ENCODE data around the gene ARHGEF18.

The ARHGEF18 gene

DNA sequence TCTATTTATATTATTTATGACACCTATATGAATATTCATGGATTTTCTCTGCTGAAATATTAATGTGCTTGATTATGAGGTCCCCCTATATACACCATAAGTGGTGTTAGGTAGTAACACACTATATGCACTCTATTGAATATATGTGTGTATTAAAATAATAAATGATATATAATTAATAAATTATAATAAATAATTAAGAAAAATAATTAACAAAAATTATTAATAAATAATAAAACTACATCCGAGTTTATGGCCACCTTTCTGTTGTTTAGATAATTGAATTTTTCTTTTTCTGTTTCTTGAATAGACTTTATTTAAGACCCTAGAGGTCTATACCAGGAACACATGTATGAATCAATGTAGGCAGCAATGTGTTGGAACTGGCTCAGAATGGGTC is 20.9 kb upstream of the ARHGEF18 start:
- H3K27ac ChIP-seq: no peak overlapping the region
- peaks cover 24% of the 10 kb centered on the region for H3K9me3 ChIP-seq
- no peak overlapping the region for H3K4me3 ChIP-seq
- no peak overlapping the region for H3K4me2 ChIP-seq
- no peaks in the 10 kb centered on the region for H3K27me3 ChIP-seq
- TF ChIP-seq Cebpa-rat (IDR thresholded peaks at IDR 0.05): no peak
- H3K9ac ChIP-seq: no peak overlapping the region
- H4K20me1 ChIP-seq: no peaks in the 10 kb centered on the region
- H3K4me1 ChIP-seq: peaks cover 21% of the 10 kb centered on the region
- no peaks in the 10 kb centered on the region for H3K36me3 ChIP-seq

DNA sequence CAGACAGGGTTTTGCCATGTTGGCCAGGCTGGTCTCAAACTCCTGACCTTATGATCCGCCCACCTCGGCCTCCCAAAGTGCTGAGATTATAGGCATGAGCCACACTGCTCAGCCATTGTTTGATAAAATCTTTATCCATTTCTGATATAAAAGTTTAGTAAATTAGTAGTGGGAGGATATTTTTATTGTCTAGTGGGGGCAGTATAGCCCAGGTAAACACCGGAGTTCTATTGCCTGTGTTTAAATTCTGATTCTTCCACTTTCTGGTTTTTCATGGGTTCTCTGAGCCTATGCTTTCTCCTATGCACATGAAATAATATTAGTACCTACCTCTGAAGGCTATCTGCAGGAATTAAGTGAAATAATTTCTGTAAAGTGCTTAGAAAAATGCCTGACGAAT is 20.1 kb upstream of the ARHGEF18 start:
- Histone ChIP-seq H3K27me3 (no peaks in the 10 kb centered on the region), H4K20me1 (no peaks in the 10 kb centered on the region), H3K36me3 (no peaks in the 10 kb centered on the region), H3K27ac (no peak overlapping the region), H3K4me2 (no peak overlapping the region), H3K4me3 (no peak overlapping the region), H3K4me1 (peaks cover 26% of the 10 kb centered on the region), H3K9me3 (peaks cover 24% of the 10 kb centered on the region), H3K9ac (no peak overlapping the region)
- no peak for TF ChIP-seq Cebpa-rat (IDR thresholded peaks at IDR 0.05)

DNA sequence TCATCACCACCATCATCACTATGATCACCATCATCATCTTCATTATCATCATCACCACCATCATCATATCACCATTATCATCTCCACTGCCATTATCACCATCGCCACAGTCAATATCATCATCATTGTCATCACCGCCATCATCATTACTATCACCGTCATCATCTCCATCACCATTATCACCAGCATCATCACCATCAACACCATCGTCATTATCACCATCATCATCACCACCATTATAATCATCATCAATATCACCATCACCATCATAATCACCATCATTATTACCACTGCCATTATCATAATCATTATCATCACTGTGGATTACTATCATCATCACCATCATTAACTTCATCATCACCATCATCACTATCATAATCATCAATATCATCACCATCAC is 17.3 kb upstream of the ARHGEF18 start:
- H3K36me3 ChIP-seq: no peaks in the 10 kb centered on the region
- no peak overlapping the region for H3K4me3 ChIP-seq
- H3K27ac ChIP-seq: no peak overlapping the region
- peaks cover 1% of the 10 kb centered on the region; the same call in 1 of the 2 replicates for H3K9me3 ChIP-seq
- H3K4me1 ChIP-seq: peaks cover 53% of the 10 kb centered on the region
- no peak overlapping the region for H3K9ac ChIP-seq
- no peaks in the 10 kb centered on the region for H3K27me3 ChIP-seq
- no peaks in the 10 kb centered on the region for H4K20me1 ChIP-seq
- no peak for TF ChIP-seq Cebpa-rat (IDR thresholded peaks at IDR 0.05)
- no peak overlapping the region for H3K4me2 ChIP-seq

DNA sequence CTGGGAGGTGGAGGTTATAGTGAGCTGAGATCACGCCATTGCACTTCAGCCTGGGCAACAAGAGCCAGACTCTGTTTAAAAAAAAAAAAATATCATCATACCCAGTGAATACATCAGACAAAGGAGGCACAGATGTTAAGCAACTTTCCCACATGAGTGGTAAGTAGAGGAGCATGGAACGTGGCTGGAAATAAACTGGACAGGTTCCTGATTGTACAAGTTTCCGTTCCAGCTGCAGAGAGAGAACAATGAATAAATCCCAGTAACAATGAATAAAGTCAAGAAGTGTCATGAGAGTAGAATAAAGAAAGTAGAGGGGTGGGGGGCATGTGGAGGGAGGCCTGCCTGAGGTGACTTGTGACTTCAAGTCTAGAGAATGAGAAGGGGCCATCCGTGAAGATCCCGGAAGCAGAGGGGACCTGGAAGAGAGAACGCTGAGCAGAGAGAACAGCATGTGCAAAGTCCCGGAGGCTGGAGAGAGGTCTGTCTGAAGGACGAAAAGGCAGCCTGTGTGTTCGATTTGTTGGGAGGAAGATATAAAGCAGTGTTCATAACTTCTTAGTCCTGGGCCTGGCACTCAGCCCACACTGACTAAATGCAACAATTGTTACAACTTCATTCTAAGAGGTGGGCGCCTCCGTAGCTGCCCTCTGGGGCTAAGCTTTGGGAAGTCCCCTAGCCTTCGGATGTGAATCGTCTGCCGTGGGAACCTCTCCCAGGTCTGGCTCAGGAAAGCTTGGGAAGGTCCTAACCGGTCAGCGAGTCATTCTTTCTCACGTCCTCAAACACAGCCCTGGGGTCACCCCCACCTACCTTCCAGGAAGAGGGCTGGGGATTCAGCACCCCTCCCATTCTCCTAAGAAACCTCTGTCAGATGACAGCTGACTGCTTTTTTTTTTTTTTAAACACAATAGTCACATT is 15.3 kb upstream of the ARHGEF18 start:
- H3K9me3 ChIP-seq: no peaks in the 10 kb centered on the region
- H3K4me2 ChIP-seq: peak overlapping the region; percentile 83
- no peaks in the 10 kb centered on the region for H3K27me3 ChIP-seq
- H3K27ac ChIP-seq: peak overlapping the region; percentile 94
- no peak overlapping the region for H3K4me3 ChIP-seq
- H3K4me1 ChIP-seq: peaks cover 64% of the 10 kb centered on the region
- TF ChIP-seq Cebpa-rat (IDR thresholded peaks at IDR 0.05): 0 out of 2 replicates have a peak, but pooled peaks have one; percentile 29
- H3K36me3 ChIP-seq: no peaks in the 10 kb centered on the region
- no peaks in the 10 kb centered on the region for H4K20me1 ChIP-seq
- H3K9ac ChIP-seq: peak overlapping the region; percentile 54

DNA sequence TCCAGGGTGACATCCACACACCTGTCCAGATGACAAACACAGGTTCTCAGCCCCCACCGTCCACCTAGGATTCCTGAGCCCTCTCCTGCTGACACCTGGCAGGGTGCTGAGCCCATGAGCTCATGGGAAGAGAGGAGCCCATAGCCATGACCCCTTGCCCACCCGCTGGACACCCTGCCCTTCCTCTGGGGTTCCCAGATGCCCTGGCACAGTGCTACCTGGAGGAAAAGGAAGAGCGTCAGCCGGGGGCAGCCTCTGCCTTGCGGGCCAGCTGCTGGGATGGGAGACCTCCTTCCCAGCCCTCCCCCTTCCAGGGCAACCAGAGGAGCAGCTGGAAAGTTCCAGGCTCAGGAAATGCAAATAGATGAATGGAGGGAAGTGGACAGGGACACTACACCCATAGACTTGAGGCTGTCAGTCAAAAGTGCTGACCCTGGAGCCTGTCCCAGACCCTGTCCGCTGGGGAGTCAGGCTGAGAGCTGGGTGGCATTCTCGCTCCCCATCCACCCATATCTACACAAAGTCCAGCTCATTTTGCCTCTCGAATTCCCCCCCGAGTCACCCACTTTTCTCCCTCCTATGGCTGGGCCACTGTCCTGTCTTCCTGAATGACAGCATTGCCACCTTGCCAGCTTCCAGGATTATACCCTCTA is 12.3 kb upstream of the ARHGEF18 start:
- Histone ChIP-seq H3K9me3 (no peaks in the 10 kb centered on the region), H3K4me1 (peaks cover 93% of the 10 kb centered on the region), H3K27ac (peak overlapping the region; percentile 94), H3K4me2 (peak overlapping the region; percentile 83), H4K20me1 (no peaks in the 10 kb centered on the region), H3K9ac (peak overlapping the region; percentile 73), H3K27me3 (no peaks in the 10 kb centered on the region), H3K4me3 (peak overlapping the region; percentile 36), H3K36me3 (no peaks in the 10 kb centered on the region)
- TF ChIP-seq Cebpa-rat (IDR thresholded peaks at IDR 0.05): no peak

DNA sequence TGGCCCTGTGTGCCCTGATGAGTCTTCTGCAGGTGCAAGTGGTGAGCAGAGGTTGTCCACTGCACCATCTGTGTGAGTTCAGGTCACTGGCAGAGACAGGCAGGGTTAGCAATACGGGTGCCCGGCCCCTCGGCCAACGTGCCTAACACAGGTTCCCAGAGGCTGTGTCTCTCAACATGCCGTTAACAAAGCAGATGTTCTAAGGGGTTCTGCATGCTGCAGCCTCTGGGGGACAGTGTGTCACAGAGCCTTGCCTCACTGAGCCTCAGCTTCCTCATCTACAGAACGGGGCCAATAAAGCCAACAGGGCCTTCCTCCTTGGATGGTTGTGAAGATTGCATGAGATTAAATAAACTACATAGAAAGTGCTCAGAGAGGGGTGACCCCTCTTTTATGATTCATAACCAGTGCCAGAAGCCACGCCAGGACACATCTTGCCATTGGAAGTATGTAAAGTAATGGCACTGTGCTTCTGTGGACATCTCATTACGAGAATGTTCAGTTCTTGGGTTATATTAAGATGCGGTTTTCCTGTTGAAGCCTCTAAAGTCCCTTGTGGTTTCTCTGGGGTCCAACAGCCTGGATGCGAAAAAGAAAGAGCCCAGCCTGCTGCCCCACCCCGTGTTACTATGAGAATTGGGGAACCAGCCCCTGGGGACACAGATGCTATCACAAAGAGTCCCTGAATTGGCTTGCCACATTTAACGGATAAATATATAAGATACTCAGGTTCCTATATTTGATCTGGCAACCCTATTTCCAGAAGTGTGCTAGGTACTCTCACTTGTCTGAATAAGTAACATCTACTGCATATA is 11.2 kb upstream of the ARHGEF18 start:
- H3K27ac ChIP-seq: peak overlapping the region; percentile 94
- H3K9ac ChIP-seq: peak overlapping the region; percentile 73
- TF ChIP-seq Cebpa-rat (IDR thresholded peaks at IDR 0.05): no peak; the same call in 1 of the 2 replicates
- H3K4me1 ChIP-seq: peaks cover 96% of the 10 kb centered on the region
- peak overlapping the region; percentile 83 for H3K4me2 ChIP-seq
- no peaks in the 10 kb centered on the region for H3K36me3 ChIP-seq
- no peaks in the 10 kb centered on the region for H3K9me3 ChIP-seq
- H3K27me3 ChIP-seq: no peaks in the 10 kb centered on the region
- no peaks in the 10 kb centered on the region for H4K20me1 ChIP-seq
- H3K4me3 ChIP-seq: peak overlapping the region; percentile 36

DNA sequence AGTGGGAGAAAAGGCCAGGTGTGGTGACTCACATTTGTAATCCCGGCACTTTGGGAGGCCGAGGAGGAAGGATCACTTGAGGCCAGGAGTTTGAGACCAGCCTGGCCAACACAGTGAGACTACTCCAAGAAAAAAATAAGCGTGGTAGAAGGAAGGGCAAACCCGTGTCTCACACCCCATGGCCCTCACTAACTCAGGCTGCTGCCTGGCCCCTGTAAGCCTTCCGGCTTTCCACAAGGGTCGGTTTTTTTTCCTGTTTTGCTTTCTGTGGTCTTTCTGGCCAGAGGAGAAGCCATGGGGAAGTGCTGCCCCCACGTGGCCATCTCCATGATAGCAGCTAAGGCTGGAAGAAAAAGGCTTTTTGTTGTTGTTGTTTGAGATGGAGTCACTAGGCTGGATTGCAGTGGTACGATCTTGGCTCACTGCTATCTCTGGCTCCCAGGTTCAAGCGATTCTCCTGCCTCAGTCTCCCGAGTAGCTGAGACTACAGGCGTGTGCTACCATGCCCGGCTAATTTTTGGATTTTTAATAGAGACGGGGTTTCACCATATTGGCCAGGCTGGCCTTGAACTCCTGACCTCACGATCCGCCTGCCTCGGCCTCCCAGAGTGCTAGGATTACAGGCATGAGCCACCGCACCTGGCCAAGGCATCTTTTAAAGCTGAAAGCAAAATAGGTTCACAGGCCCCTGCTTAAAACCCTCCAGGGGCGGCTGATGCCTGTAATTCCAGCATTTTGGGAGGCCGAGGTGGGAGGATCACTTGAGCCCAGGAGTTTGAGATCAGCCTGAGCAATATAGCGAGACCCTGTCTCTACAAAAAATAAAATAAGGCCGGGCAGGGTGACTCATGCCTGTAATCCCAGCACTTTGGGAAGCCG is 7.5 kb upstream of the ARHGEF18 start:
- Histone ChIP-seq H3K4me3 (no peak overlapping the region), H4K20me1 (no peaks in the 10 kb centered on the region), H3K4me2 (peak overlapping the region; percentile 83), H3K9ac (peak overlapping the region; percentile 59), H3K36me3 (no peaks in the 10 kb centered on the region), H3K27ac (peak overlapping the region; percentile 94), H3K4me1 (peaks cover 96% of the 10 kb centered on the region), H3K27me3 (no peaks in the 10 kb centered on the region), H3K9me3 (no peaks in the 10 kb centered on the region)
- TF ChIP-seq Cebpa-rat (IDR thresholded peaks at IDR 0.05): no peak

DNA sequence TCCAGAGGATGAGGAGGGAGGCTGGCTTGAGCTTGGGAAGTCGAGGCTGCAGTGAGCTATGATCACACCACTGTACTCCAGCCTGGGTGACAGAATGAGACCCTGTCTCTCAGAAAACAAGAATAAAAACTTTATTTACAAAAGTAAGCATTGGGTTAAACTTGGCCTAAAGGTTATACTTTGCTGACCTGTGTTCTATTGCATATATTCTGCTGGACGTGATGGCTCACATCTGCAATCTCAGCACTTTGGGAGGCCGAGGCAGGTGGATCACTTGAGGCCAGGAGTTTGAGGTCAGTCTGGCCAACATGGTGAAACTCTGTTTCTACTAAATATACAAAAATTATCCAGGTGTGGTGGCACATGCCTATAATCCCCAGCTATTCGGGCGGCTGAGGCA is 6.6 kb upstream of the ARHGEF18 start:
- Histone ChIP-seq H3K27ac (peak overlapping the region; percentile 94), H3K27me3 (no peaks in the 10 kb centered on the region), H3K4me2 (peak overlapping the region; percentile 83), H3K9me3 (no peaks in the 10 kb centered on the region), H3K36me3 (no peaks in the 10 kb centered on the region), H3K4me1 (peaks cover 96% of the 10 kb centered on the region), H3K9ac (no peak overlapping the region), H3K4me3 (no peak overlapping the region), H4K20me1 (no peaks in the 10 kb centered on the region)
- no peak for TF ChIP-seq Cebpa-rat (IDR thresholded peaks at IDR 0.05)
